ENCODE results near the gene OSCAR. TPM values are rescaled to one million over a fixed set of nuclear protein-coding genes. Genes with fewer than 3 reads are reported as not detected.

OSCAR gene
- total and polyA plus RNA-seq, 2 of the 13 experiments (the other 11 are each of a cell fraction or from before 2014, with no cell fraction given) = 1.9 TPM; not detected in 1

GRCh38 chr19:54115109-54116063, 14.8 kb upstream of the OSCAR start, which contains the start of the genes PRPF31 and TFPT (continued):
- peak; percentile 86; the same call in 1 of the 2 replicates for TF ChIP-seq ZSCAN29 (CRISPR knock-in tag; conservative IDR thresholded peaks at IDR 0.05)
- peak; percentile 99 for TF ChIP-seq PHF20 (CRISPR knock-in tag; IDR thresholded peaks at IDR 0.05)
- TF ChIP-seq ZBTB43 (CRISPR knock-in tag; conservative IDR thresholded peaks at IDR 0.05) = no peak
- no peak; the same call in 1 of the 2 replicates for TF ChIP-seq SNAPC4 (CRISPR knock-in tag; IDR thresholded peaks at IDR 0.05)
- no peak for TF ChIP-seq EP300 (IDR thresholded peaks at IDR 0.05; ENCODE audit: low read depth in 2 of 2, low read length in 2 of 2)
- peak; percentile 40; the same call in 1 of the 2 replicates for TF ChIP-seq EP300 (CRISPR knock-in tag; IDR thresholded peaks at IDR 0.05; ENCODE audit: borderline replicate concordance)
- TF ChIP-seq CBX5 (CRISPR knock-in tag; IDR thresholded peaks at IDR 0.05; ENCODE audit: borderline replicate concordance) = peak; percentile 86; the same call in 1 of the 2 replicates
- TF ChIP-seq ZC3H4 (CRISPR knock-in tag; IDR thresholded peaks at IDR 0.05; ENCODE audit: borderline replicate concordance) = no peak
- TF ChIP-seq GTF3A (CRISPR knock-in tag; conservative IDR thresholded peaks at IDR 0.05) = peak; percentile 92
- peak; percentile 26 for TF ChIP-seq IKZF4 (CRISPR knock-in tag; IDR thresholded peaks at IDR 0.05; ENCODE audit: borderline replicate concordance, low read depth, not compliant biosample characterization)
- no peak for TF ChIP-seq RORA (CRISPR knock-in tag; IDR thresholded peaks at IDR 0.05)
- TF ChIP-seq DRAP1 (CRISPR knock-in tag; IDR thresholded peaks at IDR 0.05) = peak; percentile 55; the same call in 1 of the 2 replicates
- TF ChIP-seq ZFY (CRISPR knock-in tag; IDR thresholded peaks at IDR 0.05) = peak; percentile 100
- TF ChIP-seq ZNF879 (CRISPR knock-in tag; IDR thresholded peaks at IDR 0.05) = 0 out of 2 replicates have a peak, but pooled peaks have one; percentile 37
- peak; percentile 88 for TF ChIP-seq ZSCAN25 (CRISPR knock-in tag; IDR thresholded peaks at IDR 0.05)
- TF ChIP-seq ZBTB1 (CRISPR knock-in tag; IDR thresholded peaks at IDR 0.05; ENCODE audit: borderline replicate concordance) = 0 out of 2 replicates have a peak, but pooled peaks have one; percentile 35
- peak; percentile 89 for TF ChIP-seq CBFB (CRISPR knock-in tag; IDR thresholded peaks at IDR 0.05)
- TF ChIP-seq, protein P1, sequence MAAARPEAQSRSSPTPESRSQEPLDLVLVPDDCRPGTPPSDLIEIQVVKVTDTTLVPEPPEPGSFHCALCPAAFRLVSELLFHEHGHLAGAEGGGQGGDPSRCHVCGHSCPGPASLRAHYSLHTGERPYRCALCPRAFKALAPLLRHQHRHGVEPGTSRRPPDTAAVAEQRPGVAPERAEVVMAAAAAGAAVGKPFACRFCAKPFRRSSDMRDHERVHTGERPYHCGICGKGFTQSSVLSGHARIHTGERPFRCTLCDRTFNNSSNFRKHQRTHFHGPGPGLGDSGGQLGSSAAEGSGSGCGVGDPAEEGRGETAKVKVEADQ (CRISPR knock-in tag; IDR thresholded peaks at IDR 0.05; ENCODE audit: borderline replicate concordance) = peak; percentile 62; the same call in 1 of the 2 replicates
- peak; percentile 76; the same call in 1 of the 2 replicates for TF ChIP-seq ZFP1 (CRISPR knock-in tag; IDR thresholded peaks at IDR 0.05)
- TF ChIP-seq TOE1 (CRISPR knock-in tag; IDR thresholded peaks at IDR 0.05) = no peak
- TF ChIP-seq ZZZ3 (CRISPR knock-in tag; IDR thresholded peaks at IDR 0.05; ENCODE audit: borderline replicate concordance) = peak; percentile 98
